Endothelial cell of umbilical vein (primary cell): ENCODE data around the gene ALLC.

Experiments
- EZH2 ChIP-seq: IDR thresholded peaks from 2 replicates; pipeline ENCODE4 v1.6.1; 2012; ENCODE audit warnings: borderline replicate concordance, low read depth, mild to moderate bottlenecking, moderate library complexity, low read length, inconsistent platforms; ENCODE audit not compliant: severe bottlenecking
- JUN ChIP-seq: IDR thresholded peaks from 2 replicates; pipeline ENCODE4 v1.6.1; 2011; ENCODE audit warnings: borderline replicate concordance, low read depth; ENCODE audit not compliant: insufficient read length, insufficient read depth
- POLR2AphosphoS5 ChIP-seq: IDR thresholded peaks from 2 replicates; pipeline ENCODE4 v1.6.1; 2012; ENCODE audit warnings: low read depth, mild to moderate bottlenecking, control low read depth, low read length, moderate library complexity; ENCODE audit not compliant: insufficient read depth
- TF ChIP-seq, protein P1 (sequence below), 2 donors: IDR thresholded peaks; 1 replicate in 1 of 2; 2 replicates in 1 of 2; pipeline ENCODE4 v1.5.1; 2011; ENCODE audit warnings: low read length in 2 of 2, mild to moderate bottlenecking in 2 of 2, moderate library complexity in 2 of 2, control low read depth in 1 of 2, inconsistent platforms in 1 of 2, low read depth in 1 of 2; ENCODE audit not compliant: insufficient read depth in 1 of 2; ENCODE audit errors: extremely low read depth in 1 of 2

DNA sequence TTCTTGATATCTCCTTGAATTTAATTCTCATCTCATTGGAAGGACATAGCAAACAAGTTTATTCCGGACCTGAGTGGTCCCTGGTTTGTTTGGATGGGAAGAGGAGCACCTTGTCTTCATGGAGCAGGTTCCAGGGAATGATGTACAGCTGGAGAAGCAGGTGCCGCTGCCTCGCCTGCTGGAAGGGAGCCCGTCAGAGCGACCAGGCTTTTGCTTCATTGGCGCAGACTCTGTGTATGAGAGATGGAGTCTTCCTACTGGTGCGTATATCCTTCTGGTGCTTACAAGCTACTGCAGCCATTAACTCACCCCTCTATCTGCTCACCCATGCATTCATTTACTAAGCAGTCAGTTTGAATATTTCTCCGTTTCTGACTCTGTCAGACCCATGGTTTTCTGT is 11.6 kb upstream of the ALLC start:
- no peak for TF ChIP-seq JUN
- TF ChIP-seq, protein P1, sequence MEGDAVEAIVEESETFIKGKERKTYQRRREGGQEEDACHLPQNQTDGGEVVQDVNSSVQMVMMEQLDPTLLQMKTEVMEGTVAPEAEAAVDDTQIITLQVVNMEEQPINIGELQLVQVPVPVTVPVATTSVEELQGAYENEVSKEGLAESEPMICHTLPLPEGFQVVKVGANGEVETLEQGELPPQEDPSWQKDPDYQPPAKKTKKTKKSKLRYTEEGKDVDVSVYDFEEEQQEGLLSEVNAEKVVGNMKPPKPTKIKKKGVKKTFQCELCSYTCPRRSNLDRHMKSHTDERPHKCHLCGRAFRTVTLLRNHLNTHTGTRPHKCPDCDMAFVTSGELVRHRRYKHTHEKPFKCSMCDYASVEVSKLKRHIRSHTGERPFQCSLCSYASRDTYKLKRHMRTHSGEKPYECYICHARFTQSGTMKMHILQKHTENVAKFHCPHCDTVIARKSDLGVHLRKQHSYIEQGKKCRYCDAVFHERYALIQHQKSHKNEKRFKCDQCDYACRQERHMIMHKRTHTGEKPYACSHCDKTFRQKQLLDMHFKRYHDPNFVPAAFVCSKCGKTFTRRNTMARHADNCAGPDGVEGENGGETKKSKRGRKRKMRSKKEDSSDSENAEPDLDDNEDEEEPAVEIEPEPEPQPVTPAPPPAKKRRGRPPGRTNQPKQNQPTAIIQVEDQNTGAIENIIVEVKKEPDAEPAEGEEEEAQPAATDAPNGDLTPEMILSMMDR (IDR thresholded peaks at IDR 0.05; ENCODE audit: extremely low read depth in 1 of 2, insufficient read depth in 1 of 2, low read depth in 1 of 2, low read length in 2 of 2): no peak
- no peak for TF ChIP-seq EZH2
- TF ChIP-seq POLR2AphosphoS5: no peak
